HFFc6 (cell line): ENCODE results near the gene LYRM1. TPM values are rescaled to one million over a fixed set of nuclear protein-coding genes. Genes with fewer than 3 reads are reported as not detected.

Experiments used
- DNase-seq: peaks from one replicate; pipeline ENCODE4 v3.0.0-alpha.2; 2018
- H3K27ac Mint-ChIP-seq: 2 replicates; pipeline ENCODE4 v1.8.0; 2020; ENCODE audit warnings: mild to moderate bottlenecking, mixed read lengths
- H3K27me3 Mint-ChIP-seq: 2 replicates; pipeline ENCODE4 v1.8.0; 2021; ENCODE audit warnings: mild to moderate bottlenecking, moderate library complexity, mixed read lengths; ENCODE audit not compliant: insufficient read depth
- H3K36me3 Mint-ChIP-seq: 2 replicates; pipeline ENCODE4 v1.8.0; 2021; ENCODE audit warnings: low read depth, mixed read lengths
- H3K4me1 Mint-ChIP-seq: 2 replicates; pipeline ENCODE4 v1.8.0; 2020; ENCODE audit warnings: low read depth, mixed read lengths
- H3K4me3 Mint-ChIP-seq: 2 replicates; pipeline ENCODE4 v1.8.0; 2020; ENCODE audit warnings: mild to moderate bottlenecking, moderate library complexity, mixed read lengths
- H3K9me3 Mint-ChIP-seq: 2 replicates; pipeline ENCODE4 v1.8.0; 2020; ENCODE audit warnings: mild to moderate bottlenecking, mixed read lengths
- CTCF ChIP-seq: fragments of 200-600 bp; sonication (generic); IDR thresholded peaks from 2 replicates; pipeline ENCODE4 v1.5.0; 2021; ENCODE audit warnings: antibody characterized with exemption, mild to moderate bottlenecking
- total RNA-seq, 6 experiments: library from RNA; stranded (reverse); fragmentation: NEBNext Ultra II Directional; extraction: Animal tissue kit (Norgen Biotek cat#: 25700); gene quantifications; 2 replicates in 1 of 6; 3 replicates in 5 of 6; pipeline ENCODE4 v1.2.3, GENCODE V29; 2021

The LYRM1 gene
- total RNA-seq, 6 experiments from 2014 or later, result 22.2 to 28.4 (median 25.8) TPM

- TF ChIP-seq CTCF, result no peak
- Mint-ChIP-seq H3K4me3 (peak overlapping the region; percentile 7; the same call in 1 of the 2 replicates), H3K4me1 (peaks cover 100% of the 10 kb centered on the region), H3K36me3 (peaks cover 30% of the 10 kb centered on the region), H3K27ac (peak overlapping the region; percentile 99), H3K9me3 (no peaks in the 10 kb centered on the region), H3K27me3 (peaks cover 2% of the 10 kb centered on the region; the same call in 1 of the 2 replicates)
- peak; percentile 37 for DNase-seq
Observed at GRCh38 chr16:20867585-20867984, 33.0 kb upstream of the LYRM1 start.

GRCh38 chr16:20868890-20869289, 31.7 kb upstream of the LYRM1 start:
- TF ChIP-seq CTCF, result no peak
- Mint-ChIP-seq H3K4me1 (peaks cover 97% of the 10 kb centered on the region), H3K27ac (peak overlapping the region; percentile 99), H3K27me3 (peaks cover 2% of the 10 kb centered on the region; the same call in 1 of the 2 replicates), H3K4me3 (peak overlapping the region; percentile 11; the same call in 1 of the 2 replicates), H3K9me3 (no peaks in the 10 kb centered on the region), H3K36me3 (peaks cover 29% of the 10 kb centered on the region)
- DNase-seq, result peak; percentile 46

- Mint-ChIP-seq H3K36me3 (peaks cover 24% of the 10 kb centered on the region), H3K27me3 (peaks cover 2% of the 10 kb centered on the region; the same call in 1 of the 2 replicates), H3K27ac (peak overlapping the region; percentile 61), H3K9me3 (no peaks in the 10 kb centered on the region), H3K4me1 (peaks cover 97% of the 10 kb centered on the region), H3K4me3 (no peak overlapping the region)
- DNase-seq, result no peak
- no peak for TF ChIP-seq CTCF
Observed at GRCh38 chr16:20870122-20870820, 30.3 kb upstream of the LYRM1 start.

- peak overlapping the region; percentile 61; the same call in 1 of the 2 replicates for H3K27ac Mint-ChIP-seq
- peaks cover 97% of the 10 kb centered on the region for H3K4me1 Mint-ChIP-seq
- no peak for DNase-seq
- no peak overlapping the region for H3K4me3 Mint-ChIP-seq
- H3K9me3 Mint-ChIP-seq, result no peaks in the 10 kb centered on the region
- H3K36me3 Mint-ChIP-seq, result peaks cover 31% of the 10 kb centered on the region
- TF ChIP-seq CTCF, result no peak
- peaks cover 2% of the 10 kb centered on the region; the same call in 1 of the 2 replicates for H3K27me3 Mint-ChIP-seq
Observed at GRCh38 chr16:20871258-20871657, 29.3 kb upstream of the LYRM1 start.

GRCh38 chr16:20871941-20872815, 28.4 kb upstream of the LYRM1 start:
- Mint-ChIP-seq H3K27me3 (peaks cover 2% of the 10 kb centered on the region; the same call in 1 of the 2 replicates), H3K27ac (no peak overlapping the region), H3K4me1 (peaks cover 95% of the 10 kb centered on the region), H3K36me3 (peaks cover 35% of the 10 kb centered on the region), H3K4me3 (no peak overlapping the region), H3K9me3 (no peaks in the 10 kb centered on the region)
- no peak for TF ChIP-seq CTCF
- no peak for DNase-seq
